HepG2 (cell line): ENCODE results near the gene L3MBTL1. TPM values are rescaled to one million over a fixed set of nuclear protein-coding genes. Genes with fewer than 3 reads are reported as not detected.

Experiments used
- GATAD2A ChIP-seq: IDR thresholded peaks from 2 replicates; pipeline ENCODE4 v1.6.1; 2016
- RBM39 ChIP-seq: fragments of 200-400 bp; formaldehyde crosslinking; IDR thresholded peaks from one replicate; pipeline ENCODE4 v1.6.1; 2018; ENCODE audit warnings: antibody characterized with exemption, mild to moderate bottlenecking, low read depth, low read length; ENCODE audit not compliant: poor library complexity, severe bottlenecking
- ZNF614 ChIP-seq: IDR thresholded peaks from 2 replicates; pipeline ENCODE4 v1.6.1; 2018; ENCODE audit warnings: missing biosample characterization, missing genetic modification reagents, inconsistent platforms, borderline replicate concordance
- ZNF878 ChIP-seq: sonication (generic); formaldehyde crosslinking; IDR thresholded peaks from 2 replicates; pipeline ENCODE4 v1.8.1; 2023; ENCODE audit warnings: mild to moderate bottlenecking, missing genetic modification reagents, moderate library complexity
- polyA plus RNA-seq, 8 experiments: library from polyadenylated mRNA; depleted of rRNA in 3 of 8; stranded (reverse) in 7 of 8; unstranded in 1 of 8; fragments of >200 nt; fragmentation: Illumina TruSeq in 4 of 8; extraction: Trizol in 4 of 8; gene quantifications; 2 replicates each; pipeline versions ENCODE4 v1.2.1 to v1.2.3, GENCODE V29; 2011 to 2016; ENCODE audit warnings: low read depth in 4 of 8, missing spikeins in 1 of 8, mixed read lengths in 1 of 8; ENCODE audit not compliant: insufficient read depth in 1 of 8
- total RNA-seq, 5 experiments: library from RNA; depleted of rRNA; stranded (reverse); fragments of >200 nt; fragmentation: Illumina TruSeq; extraction: Trizol; gene quantifications; 2 replicates each; pipeline ENCODE4 v1.2.3, GENCODE V29; 2016; ENCODE audit warnings: low read depth in 1 of 5
- TF ChIP-seq, protein P1 (sequence below): sonication (generic); formaldehyde crosslinking; IDR thresholded peaks from 2 replicates; pipeline ENCODE4 v1.5.0; 2020; ENCODE audit warnings: mild to moderate bottlenecking, missing genetic modification reagents, borderline replicate concordance

The L3MBTL1 gene
- total and polyA plus RNA-seq, 2 of the 13 experiments (the other 11 are each of a cell fraction or from before 2014, with no cell fraction given), result 9.0 to 17.8 TPM

- TF ChIP-seq, protein P1, sequence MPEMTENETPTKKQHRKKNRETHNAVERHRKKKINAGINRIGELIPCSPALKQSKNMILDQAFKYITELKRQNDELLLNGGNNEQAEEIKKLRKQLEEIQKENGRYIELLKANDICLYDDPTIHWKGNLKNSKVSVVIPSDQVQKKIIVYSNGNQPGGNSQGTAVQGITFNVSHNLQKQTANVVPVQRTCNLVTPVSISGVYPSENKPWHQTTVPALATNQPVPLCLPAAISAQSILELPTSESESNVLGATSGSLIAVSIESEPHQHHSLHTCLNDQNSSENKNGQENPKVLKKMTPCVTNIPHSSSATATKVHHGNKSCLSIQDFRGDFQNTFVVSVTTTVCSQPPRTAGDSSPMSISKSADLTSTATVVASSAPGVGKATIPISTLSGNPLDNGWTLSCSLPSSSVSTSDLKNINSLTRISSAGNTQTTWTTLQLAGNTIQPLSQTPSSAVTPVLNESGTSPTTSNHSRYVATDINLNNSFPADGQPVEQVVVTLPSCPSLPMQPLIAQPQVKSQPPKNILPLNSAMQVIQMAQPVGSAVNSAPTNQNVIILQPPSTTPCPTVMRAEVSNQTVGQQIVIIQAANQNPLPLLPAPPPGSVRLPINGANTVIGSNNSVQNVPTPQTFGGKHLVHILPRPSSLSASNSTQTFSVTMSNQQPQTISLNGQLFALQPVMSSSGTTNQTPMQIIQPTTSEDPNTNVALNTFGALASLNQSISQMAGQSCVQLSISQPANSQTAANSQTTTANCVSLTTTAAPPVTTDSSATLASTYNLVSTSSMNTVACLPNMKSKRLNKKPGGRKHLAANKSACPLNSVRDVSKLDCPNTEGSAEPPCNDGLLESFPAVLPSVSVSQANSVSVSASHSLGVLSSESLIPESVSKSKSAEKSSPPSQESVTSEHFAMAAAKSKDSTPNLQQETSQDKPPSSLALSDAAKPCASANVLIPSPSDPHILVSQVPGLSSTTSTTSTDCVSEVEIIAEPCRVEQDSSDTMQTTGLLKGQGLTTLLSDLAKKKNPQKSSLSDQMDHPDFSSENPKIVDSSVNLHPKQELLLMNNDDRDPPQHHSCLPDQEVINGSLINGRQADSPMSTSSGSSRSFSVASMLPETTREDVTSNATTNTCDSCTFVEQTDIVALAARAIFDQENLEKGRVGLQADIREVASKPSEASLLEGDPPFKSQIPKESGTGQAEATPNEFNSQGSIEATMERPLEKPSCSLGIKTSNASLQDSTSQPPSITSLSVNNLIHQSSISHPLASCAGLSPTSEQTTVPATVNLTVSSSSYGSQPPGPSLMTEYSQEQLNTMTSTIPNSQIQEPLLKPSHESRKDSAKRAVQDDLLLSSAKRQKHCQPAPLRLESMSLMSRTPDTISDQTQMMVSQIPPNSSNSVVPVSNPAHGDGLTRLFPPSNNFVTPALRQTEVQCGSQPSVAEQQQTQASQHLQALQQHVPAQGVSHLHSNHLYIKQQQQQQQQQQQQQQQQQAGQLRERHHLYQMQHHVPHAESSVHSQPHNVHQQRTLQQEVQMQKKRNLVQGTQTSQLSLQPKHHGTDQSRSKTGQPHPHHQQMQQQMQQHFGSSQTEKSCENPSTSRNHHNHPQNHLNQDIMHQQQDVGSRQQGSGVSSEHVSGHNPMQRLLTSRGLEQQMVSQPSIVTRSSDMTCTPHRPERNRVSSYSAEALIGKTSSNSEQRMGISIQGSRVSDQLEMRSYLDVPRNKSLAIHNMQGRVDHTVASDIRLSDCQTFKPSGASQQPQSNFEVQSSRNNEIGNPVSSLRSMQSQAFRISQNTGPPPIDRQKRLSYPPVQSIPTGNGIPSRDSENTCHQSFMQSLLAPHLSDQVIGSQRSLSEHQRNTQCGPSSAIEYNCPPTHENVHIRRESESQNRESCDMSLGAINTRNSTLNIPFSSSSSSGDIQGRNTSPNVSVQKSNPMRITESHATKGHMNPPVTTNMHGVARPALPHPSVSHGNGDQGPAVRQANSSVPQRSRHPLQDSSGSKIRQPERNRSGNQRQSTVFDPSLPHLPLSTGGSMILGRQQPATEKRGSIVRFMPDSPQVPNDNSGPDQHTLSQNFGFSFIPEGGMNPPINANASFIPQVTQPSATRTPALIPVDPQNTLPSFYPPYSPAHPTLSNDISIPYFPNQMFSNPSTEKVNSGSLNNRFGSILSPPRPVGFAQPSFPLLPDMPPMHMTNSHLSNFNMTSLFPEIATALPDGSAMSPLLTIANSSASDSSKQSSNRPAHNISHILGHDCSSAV (CRISPR knock-in tag), result no peak
- no peak for TF ChIP-seq GATAD2A (CRISPR knock-in tag)
- TF ChIP-seq ZNF614, result no peak
- TF ChIP-seq RBM39, result no peak
- TF ChIP-seq ZNF878 (CRISPR knock-in tag), result no peak
- TF ChIP-seq, all 625 proteins: peak for 0
Observed at GRCh38 chr20:43477193-43477592, 30.3 kb upstream of the L3MBTL1 start (continued).
